GM19468 (cell line): Measurements from ENCODE around the gene HTT.

Experiments
- ATAC-seq: cut with Tn5 transposase; IDR thresholded peaks from one replicate; pipeline ENCODE4 v1.9.1; 2021; ENCODE audit warnings: mild to moderate bottlenecking, moderate library complexity, moderate number of reproducible peaks; ENCODE audit not compliant: unreplicated experiment; ENCODE audit errors: extremely low read depth

HTT gene

GRCh38 chr4:3212391-3213105, 138.1 kb downstream of the HTT start:
- no peak for ATAC-seq

- ATAC-seq, result no peak
These were observed 138.6 kb downstream of the HTT start for GRCh38 chr4:3213106-3213425.

GRCh38 chr4:3213661-3214250, 139.3 kb downstream of the HTT start:
- ATAC-seq, result no peak

- ATAC-seq, result no peak
These were observed 140.8 kb downstream of the HTT start for GRCh38 chr4:3215256-3215655.

- ATAC-seq, result no peak
These were observed 141.3 kb downstream of the HTT start for GRCh38 chr4:3215733-3216132.

GRCh38 chr4:3217266-3217665, 142.8 kb downstream of the HTT start:
- no peak for ATAC-seq

- no peak for ATAC-seq
These were observed 143.3 kb downstream of the HTT start for GRCh38 chr4:3217771-3218170.

- ATAC-seq, result no peak
These were observed 144.6 kb downstream of the HTT start for GRCh38 chr4:3218824-3219760.

GRCh38 chr4:3219761-3220475, 145.4 kb downstream of the HTT start:
- no peak for ATAC-seq

- no peak for ATAC-seq
These were observed 146.1 kb downstream of the HTT start for GRCh38 chr4:3220476-3221183.

- ATAC-seq, result no peak
These were observed 146.7 kb downstream of the HTT start for GRCh38 chr4:3221184-3221494.

- no peak for ATAC-seq
These were observed 147.5 kb downstream of the HTT start for GRCh38 chr4:3221996-3222395.

- no peak for ATAC-seq
These were observed 148.9 kb downstream of the HTT start for GRCh38 chr4:3223346-3223745.

- ATAC-seq, result no peak
These were observed 149.7 kb downstream of the HTT start for GRCh38 chr4:3223956-3224748.

GRCh38 chr4:3225071-3225850, 150.8 kb downstream of the HTT start:
- ATAC-seq, result no peak

GRCh38 chr4:3225936-3226335, 151.5 kb downstream of the HTT start:
- no peak for ATAC-seq

- no peak for ATAC-seq
These were observed 152.0 kb downstream of the HTT start for GRCh38 chr4:3226467-3226866.

GRCh38 chr4:3226944-3227343, 152.5 kb downstream of the HTT start:
- ATAC-seq, result no peak
